Neuron (in vitro differentiated cells): ENCODE data around the gene IL16.

ENCODE experiments used
- H2AFZ ChIP-seq: one replicate; pipeline ENCODE4 v1.6.1; 2013; ENCODE audit warnings: low read depth, mild to moderate bottlenecking, inconsistent platforms, low read length, moderate library complexity
- H3K27me3 ChIP-seq: one replicate; pipeline ENCODE4 v1.6.1; 2013; ENCODE audit warnings: low read length; ENCODE audit not compliant: insufficient read depth
- H3K36me3 ChIP-seq: one replicate; pipeline ENCODE4 v1.6.1; 2013; ENCODE audit warnings: low read length; ENCODE audit not compliant: insufficient read depth
- H3K4me1 ChIP-seq: one replicate; pipeline ENCODE4 v1.6.1; 2013; ENCODE audit warnings: low read length; ENCODE audit not compliant: insufficient read depth
- H3K4me3 ChIP-seq: 2 replicates; pipeline ENCODE4 v1.5.1; 2013; ENCODE audit warnings: mild to moderate bottlenecking, low read length, moderate library complexity
- H3K9me3 ChIP-seq: one replicate; pipeline ENCODE4 v1.6.1; 2013; ENCODE audit warnings: low read length

The IL16 gene

GRCh38 chr15:81163961-81164800 lies 32.5 kb upstream of the IL16 start:
- Histone ChIP-seq H3K4me1 (no peaks in the 10 kb centered on the region), H3K27me3 (no peaks in the 10 kb centered on the region), H3K4me3 (no peak overlapping the region), H3K9me3 (no peaks in the 10 kb centered on the region), H3K36me3 (no peaks in the 10 kb centered on the region), H2AFZ (no peak overlapping the region)

- Histone ChIP-seq H3K36me3 (no peaks in the 10 kb centered on the region), H3K4me3 (no peak overlapping the region), H3K4me1 (no peaks in the 10 kb centered on the region), H3K9me3 (no peaks in the 10 kb centered on the region), H3K27me3 (no peaks in the 10 kb centered on the region), H2AFZ (no peak overlapping the region)
Observed at GRCh38 chr15:81165535-81165934, 31.1 kb upstream of the IL16 start.

GRCh38 chr15:81166636-81167305 lies 29.9 kb upstream of the IL16 start:
- Histone ChIP-seq H3K9me3 (no peaks in the 10 kb centered on the region), H3K4me3 (no peak overlapping the region), H3K27me3 (no peaks in the 10 kb centered on the region), H3K4me1 (no peaks in the 10 kb centered on the region), H2AFZ (no peak overlapping the region), H3K36me3 (no peaks in the 10 kb centered on the region)

- H3K4me3 ChIP-seq, result no peak overlapping the region
- H2AFZ ChIP-seq, result no peak overlapping the region
- H3K4me1 ChIP-seq, result no peaks in the 10 kb centered on the region
- no peaks in the 10 kb centered on the region for H3K9me3 ChIP-seq
- H3K36me3 ChIP-seq, result no peaks in the 10 kb centered on the region
- H3K27me3 ChIP-seq, result no peaks in the 10 kb centered on the region
Observed at GRCh38 chr15:81168131-81168526, 28.6 kb upstream of the IL16 start.

GRCh38 chr15:81168644-81169043 lies 28.0 kb upstream of the IL16 start:
- no peak overlapping the region for H2AFZ ChIP-seq
- H3K27me3 ChIP-seq, result no peaks in the 10 kb centered on the region
- H3K4me1 ChIP-seq, result no peaks in the 10 kb centered on the region
- H3K9me3 ChIP-seq, result no peaks in the 10 kb centered on the region
- no peak overlapping the region for H3K4me3 ChIP-seq
- H3K36me3 ChIP-seq, result no peaks in the 10 kb centered on the region

- no peak overlapping the region for H2AFZ ChIP-seq
- no peaks in the 10 kb centered on the region for H3K27me3 ChIP-seq
- H3K36me3 ChIP-seq, result no peaks in the 10 kb centered on the region
- H3K4me3 ChIP-seq, result no peak overlapping the region
- H3K4me1 ChIP-seq, result no peaks in the 10 kb centered on the region
- no peaks in the 10 kb centered on the region for H3K9me3 ChIP-seq
Observed at GRCh38 chr15:81170511-81170910, 26.2 kb upstream of the IL16 start.

- H2AFZ ChIP-seq, result no peak overlapping the region
- no peaks in the 10 kb centered on the region for H3K27me3 ChIP-seq
- no peaks in the 10 kb centered on the region for H3K9me3 ChIP-seq
- H3K4me1 ChIP-seq, result no peaks in the 10 kb centered on the region
- no peaks in the 10 kb centered on the region for H3K36me3 ChIP-seq
- no peak overlapping the region for H3K4me3 ChIP-seq
Observed at GRCh38 chr15:81171286-81171685, 25.4 kb upstream of the IL16 start.

- no peaks in the 10 kb centered on the region for H3K36me3 ChIP-seq
- no peak overlapping the region for H3K4me3 ChIP-seq
- no peaks in the 10 kb centered on the region for H3K9me3 ChIP-seq
- H3K4me1 ChIP-seq, result no peaks in the 10 kb centered on the region
- no peaks in the 10 kb centered on the region for H3K27me3 ChIP-seq
- H2AFZ ChIP-seq, result no peak overlapping the region
Observed at GRCh38 chr15:81174125-81174791, 22.4 kb upstream of the IL16 start.

- no peak overlapping the region for H2AFZ ChIP-seq
- H3K9me3 ChIP-seq, result no peaks in the 10 kb centered on the region
- no peaks in the 10 kb centered on the region for H3K4me1 ChIP-seq
- H3K36me3 ChIP-seq, result no peaks in the 10 kb centered on the region
- H3K27me3 ChIP-seq, result no peaks in the 10 kb centered on the region
- H3K4me3 ChIP-seq, result no peak overlapping the region
Observed at GRCh38 chr15:81174792-81175327, 21.8 kb upstream of the IL16 start.

- no peak overlapping the region for H3K4me3 ChIP-seq
- no peaks in the 10 kb centered on the region for H3K27me3 ChIP-seq
- no peaks in the 10 kb centered on the region for H3K4me1 ChIP-seq
Observed at GRCh38 chr15:81175496-81175895, 21.2 kb upstream of the IL16 start.

GRCh38 chr15:81176291-81176893 lies 20.3 kb upstream of the IL16 start:
- Histone ChIP-seq H3K27me3 (no peaks in the 10 kb centered on the region), H3K4me3 (no peak overlapping the region), H3K36me3 (no peaks in the 10 kb centered on the region), H2AFZ (no peak overlapping the region), H3K9me3 (no peaks in the 10 kb centered on the region), H3K4me1 (no peaks in the 10 kb centered on the region)

More at GRCh38 chr15:81175496-81175895, 21.2 kb upstream of the IL16 start:
- no peaks in the 10 kb centered on the region for H3K36me3 ChIP-seq
- no peak overlapping the region for H2AFZ ChIP-seq
- no peaks in the 10 kb centered on the region for H3K9me3 ChIP-seq

GRCh38 chr15:81178365-81178764 lies 18.3 kb upstream of the IL16 start:
- Histone ChIP-seq H2AFZ (no peak overlapping the region), H3K27me3 (peaks cover 12% of the 10 kb centered on the region), H3K4me1 (no peaks in the 10 kb centered on the region), H3K4me3 (no peak overlapping the region), H3K9me3 (no peaks in the 10 kb centered on the region), H3K36me3 (no peaks in the 10 kb centered on the region)

GRCh38 chr15:81181220-81181619 lies 15.5 kb upstream of the IL16 start:
- H2AFZ ChIP-seq, result no peak overlapping the region
- H3K36me3 ChIP-seq, result no peaks in the 10 kb centered on the region
- H3K9me3 ChIP-seq, result no peaks in the 10 kb centered on the region
- peaks cover 12% of the 10 kb centered on the region for H3K27me3 ChIP-seq
- H3K4me1 ChIP-seq, result no peaks in the 10 kb centered on the region
- H3K4me3 ChIP-seq, result no peak overlapping the region
